SW480 (cell line): ENCODE results near the gene ATG9B.

ENCODE experiments used
- DNase-seq: peaks from one replicate; pipeline ENCODE4 v3.0.0-alpha.2; 2016; ENCODE audit warnings: low spot score

The ATG9B gene

DNA sequence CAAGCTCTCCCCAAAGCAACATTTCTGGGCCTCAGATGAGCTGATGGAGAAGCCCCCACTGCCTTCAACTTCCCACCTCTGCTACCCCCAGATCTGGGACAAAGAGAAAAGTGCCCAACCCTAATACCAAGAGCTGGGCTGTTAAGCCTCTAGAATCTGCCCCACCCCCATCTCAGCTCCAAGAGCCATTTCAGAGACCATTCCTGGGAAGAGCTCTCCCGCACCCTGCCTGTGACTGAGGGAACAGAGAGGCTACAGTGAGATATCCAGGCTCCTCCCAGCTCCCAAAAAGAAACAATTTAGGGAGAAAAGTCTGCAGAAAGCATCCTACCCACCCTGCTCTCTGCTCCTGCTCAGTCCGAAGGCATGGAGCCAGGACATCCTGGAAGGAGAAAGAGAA, 43.6 kb downstream of the ATG9B start:
- no peak for DNase-seq

- no peak for DNase-seq
These were observed 44.4 kb downstream of the ATG9B start for GRCh38 chr7:150979713-150980390.

- DNase-seq: no peak
These were observed 46.0 kb downstream of the ATG9B start, which contains the start of gene KCNH2 for GRCh38 chr7:150978126-150978789. TSS of gene KCNH2 (minus strand) at chr7:150978321. CDS start at chr7:150977913, 408 bp downstream.

DNA sequence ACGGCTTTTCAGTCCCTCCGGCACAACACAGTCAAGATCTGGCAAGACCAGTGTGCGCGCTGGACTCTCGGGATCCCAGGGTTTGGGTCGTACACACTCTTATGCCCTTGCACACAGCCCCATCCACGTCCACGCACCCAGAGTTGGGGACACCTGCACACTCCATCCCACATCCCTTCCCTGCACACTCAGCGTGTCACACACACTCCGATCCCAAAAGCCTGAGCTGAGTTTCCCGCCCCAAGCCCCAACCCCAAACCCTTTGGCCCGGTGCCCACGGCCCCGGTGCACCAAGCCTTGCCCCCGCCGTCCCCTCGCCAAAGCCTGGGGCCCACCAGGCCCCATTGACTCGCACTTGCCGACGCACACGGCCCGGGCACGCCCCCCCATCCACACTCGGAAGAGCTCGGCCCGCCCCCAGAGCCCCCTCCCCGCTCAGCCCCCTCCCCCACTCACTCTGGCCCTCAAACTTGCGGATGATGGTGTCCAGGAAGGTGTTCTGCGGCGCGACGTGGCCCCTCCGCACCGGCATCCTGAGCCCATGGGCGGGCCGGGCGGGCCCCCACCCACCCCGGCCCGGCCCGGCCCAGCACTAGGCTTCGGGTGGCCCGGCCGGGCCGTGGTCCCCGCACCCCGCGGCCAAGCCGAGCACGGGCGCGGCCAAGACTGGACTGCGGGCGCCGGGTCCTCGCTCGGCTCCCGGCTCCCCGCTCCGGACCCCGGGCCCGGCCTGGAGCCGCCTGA, 46.7 kb downstream of the ATG9B start:
- no peak for DNase-seq

- DNase-seq: no peak
These were observed 47.5 kb downstream of the ATG9B start for GRCh38 chr7:150976529-150977381.

DNA sequence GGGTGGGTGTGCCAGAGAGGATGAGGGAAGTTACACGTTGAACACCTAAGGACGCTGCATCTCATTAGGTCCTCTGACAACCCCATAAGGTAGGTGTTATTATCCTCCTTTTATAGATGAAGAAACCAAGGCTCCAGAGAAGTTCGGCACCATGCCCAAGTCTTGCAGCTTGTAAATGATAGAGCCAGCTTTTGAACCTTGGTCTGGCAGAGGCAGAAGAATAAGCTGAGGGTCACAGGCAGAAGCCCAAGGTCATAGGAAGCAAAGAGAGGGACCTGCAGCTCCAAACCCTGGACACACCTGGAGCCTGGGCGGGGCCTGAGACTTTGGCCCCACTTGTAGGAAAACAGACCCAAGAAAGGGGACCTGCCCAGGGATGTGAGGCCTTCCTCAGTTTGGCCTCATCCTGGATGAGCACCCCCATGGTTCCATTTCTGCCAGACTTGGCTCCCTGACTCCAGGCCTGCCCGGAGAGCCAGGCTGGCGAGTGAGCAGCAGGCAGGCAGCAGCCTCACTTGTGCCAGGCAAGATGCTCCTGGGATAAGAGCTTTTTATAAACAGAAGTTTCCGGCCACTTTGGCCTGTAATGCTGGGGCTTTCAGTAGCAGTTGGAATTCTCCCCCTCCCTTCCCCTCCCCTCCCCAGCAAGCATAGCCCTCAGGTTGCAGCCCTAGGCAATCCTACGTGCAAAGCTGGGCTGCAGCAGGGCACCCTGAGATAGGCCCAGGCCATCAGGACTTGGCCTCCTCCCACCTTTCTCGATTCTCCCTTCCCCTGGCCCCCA, 48.6 kb downstream of the ATG9B start:
- no peak for DNase-seq

DNA sequence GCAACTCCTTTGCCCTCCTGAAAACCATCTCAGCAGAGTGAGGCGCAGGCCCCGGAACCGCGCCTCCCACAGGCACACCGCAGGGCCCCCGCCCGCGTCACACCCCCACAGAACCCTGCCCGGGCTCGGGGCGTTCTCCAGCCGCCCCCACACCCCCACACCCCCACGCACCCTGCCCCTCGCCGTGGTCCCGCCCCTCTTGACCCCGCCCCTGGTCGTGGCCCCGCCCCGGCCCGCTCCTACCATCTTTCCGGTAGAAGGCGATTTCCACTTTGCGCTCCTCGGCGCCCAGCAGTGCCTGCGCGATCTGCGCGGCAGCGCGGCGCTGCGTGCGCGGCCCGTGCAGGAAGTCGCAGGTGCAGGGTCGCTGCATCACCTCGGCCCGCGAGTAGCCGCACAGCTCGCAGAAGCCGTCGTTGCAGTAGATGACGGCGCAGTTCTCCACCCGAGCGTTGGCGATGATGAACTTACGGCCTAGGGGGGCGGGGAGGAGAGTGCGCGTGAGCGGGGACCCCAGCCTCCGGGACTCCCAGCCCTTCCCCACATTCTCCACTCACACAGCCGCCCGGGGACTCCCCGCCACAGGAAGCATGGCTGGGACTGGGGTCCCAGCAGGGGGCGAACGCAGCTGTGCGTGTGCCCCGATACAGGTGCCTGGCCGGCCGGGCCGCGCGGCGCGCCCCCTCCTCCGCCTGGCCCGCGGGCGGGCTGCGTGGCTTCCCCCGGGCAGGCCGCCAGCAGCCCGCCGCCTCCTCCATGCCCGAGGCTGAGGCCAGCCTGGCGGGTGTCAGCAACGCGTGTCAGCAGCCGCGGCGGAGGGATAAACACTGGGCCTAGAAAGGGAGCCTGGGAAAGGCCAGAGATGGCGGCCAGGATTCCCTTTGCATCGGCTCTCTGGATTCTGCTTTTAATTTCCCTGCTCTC, 49.6 kb downstream of the ATG9B start:
- peak; percentile 53 for DNase-seq

DNA sequence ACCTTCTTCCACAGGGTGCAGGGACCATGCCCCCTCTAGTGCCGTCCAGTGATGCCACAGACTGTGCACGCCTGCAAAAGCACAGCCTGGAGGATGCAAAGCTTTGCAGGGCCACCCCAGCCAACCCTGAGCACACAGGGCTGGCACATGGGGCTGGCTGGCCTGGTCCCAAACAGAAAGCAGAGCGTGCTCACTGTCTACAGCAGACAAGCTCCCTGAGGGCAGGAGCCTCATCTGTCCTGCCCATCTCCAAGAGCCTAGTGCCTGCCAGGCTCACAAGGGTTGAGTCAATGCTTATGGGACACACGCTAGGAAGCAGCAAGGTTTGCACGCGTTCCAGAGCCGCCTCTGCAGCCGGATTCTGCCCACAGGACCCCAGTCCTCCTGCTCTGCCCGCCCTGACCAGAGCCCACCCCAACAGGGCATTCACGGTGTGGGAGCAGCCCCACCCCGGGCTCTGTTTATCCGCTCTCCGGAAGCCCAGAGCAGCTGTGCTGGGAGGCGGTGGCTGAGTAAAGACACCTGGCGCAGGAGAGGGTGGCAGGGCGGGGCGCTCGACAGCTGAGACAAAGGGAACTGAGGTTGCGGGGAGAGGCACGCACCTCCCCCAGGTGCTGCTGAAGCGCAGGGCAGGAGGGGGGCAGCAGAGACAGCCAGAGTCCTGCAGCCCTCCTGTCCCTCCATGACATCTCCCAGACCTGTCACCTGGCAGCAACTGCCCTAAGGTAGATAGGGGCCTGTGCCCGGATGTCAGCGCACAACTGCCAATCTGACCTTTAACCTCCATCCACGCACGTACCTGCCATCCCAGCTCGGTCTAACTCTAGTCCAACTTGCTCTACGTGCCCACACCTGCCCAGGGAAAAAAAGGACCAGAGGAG, 50.5 kb downstream of the ATG9B start:
- DNase-seq: peak; percentile 74

- no peak for DNase-seq
These were observed 51.6 kb downstream of the ATG9B start for GRCh38 chr7:150972741-150973140.

DNA sequence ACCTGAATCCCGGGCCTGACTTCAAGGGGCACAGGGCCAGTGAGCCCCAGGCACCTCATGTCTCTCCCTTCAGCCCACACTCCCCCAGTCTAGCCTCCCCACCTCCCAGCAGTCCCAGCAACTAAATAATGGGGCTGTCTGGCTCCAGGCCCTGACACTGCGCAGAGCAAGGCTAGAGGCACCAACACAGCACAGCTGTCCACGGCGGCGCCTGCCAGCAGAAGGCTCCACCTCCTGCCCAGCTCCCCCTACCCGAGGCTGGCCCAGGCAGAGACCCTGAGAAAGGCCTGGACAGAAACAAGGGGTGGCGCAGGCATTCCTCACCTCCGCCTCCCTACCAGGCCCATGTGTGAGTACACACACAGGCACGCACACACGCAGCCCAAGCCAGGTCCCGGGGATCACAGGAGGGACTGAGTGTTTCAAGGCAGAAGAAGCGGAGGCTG, 52.2 kb downstream of the ATG9B start:
- DNase-seq: no peak

GRCh38 chr7:150971242-150972022, 52.9 kb downstream of the ATG9B start:
- no peak for DNase-seq

DNA sequence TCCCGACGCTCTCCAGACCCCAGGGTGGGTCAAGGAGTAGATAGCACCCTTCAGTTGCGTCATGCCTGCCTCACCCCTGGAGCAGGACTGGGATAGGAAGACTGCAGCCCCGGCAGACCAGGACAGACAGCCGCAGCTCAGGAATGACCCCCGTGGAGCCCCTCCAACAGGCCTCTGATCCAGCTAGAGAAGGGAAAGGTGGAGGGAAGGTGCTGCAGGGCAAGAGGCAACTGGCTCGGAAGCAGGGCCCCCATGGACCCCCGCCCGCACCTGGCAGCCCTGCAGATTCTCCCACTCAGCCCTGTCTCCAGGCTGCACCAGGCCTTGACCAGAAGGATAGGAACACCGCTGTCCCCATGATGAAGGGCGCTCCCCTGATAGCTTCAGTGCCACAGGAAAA, 53.9 kb downstream of the ATG9B start:
- DNase-seq: no peak

DNA sequence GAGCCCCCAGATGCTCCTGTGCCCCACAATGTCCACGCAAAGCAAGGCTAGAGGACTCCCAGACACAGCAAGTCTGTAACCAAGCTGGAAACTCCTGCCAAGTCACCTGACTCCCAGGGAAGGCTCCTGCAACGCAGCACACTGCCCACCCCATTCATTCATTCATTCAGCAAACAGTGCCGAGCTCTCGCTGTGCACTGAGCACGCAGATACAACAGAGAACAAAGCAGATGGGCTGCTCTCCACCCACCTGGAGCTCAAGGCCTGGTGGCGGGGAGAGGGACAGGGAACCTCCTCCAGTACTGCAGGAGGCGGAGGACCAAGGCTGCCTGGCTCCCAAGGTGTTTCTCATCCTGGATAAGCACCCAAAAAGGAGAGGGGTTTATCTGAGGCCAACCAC, 54.8 kb downstream of the ATG9B start:
- DNase-seq: no peak

- DNase-seq: peak; percentile 63
These were observed 55.4 kb downstream of the ATG9B start for GRCh38 chr7:150968734-150969372.

DNA sequence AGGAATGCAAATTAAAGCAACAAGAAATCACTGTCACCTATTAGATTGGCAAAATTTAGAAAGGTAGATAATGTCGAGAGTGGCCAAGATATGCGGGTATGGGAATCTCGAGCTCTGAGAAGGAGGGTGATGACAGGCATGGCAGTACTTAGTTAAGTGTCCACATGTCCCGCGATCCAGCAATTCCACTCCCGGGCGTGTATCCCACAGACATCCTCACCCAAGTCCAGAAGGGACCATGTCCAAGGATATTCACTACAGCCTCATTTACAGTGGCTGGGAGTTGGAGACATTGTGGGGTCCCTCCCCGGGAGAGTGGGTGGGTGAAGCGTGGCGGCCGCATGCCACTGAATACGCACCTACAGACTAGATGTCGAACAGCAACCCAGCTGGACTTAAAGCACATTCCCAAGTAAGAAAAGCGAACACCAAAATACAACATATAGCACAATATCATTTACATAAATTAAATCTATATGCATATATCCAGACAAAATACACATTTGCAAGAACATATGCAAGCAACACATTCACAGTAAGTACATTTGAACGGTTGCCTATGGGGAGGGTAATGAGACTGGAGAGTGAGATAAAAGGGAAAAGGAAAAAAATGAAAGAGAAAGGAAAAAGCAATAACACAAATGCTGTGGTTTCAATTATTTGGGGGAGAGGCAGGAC, 56.1 kb downstream of the ATG9B start:
- no peak for DNase-seq

DNA sequence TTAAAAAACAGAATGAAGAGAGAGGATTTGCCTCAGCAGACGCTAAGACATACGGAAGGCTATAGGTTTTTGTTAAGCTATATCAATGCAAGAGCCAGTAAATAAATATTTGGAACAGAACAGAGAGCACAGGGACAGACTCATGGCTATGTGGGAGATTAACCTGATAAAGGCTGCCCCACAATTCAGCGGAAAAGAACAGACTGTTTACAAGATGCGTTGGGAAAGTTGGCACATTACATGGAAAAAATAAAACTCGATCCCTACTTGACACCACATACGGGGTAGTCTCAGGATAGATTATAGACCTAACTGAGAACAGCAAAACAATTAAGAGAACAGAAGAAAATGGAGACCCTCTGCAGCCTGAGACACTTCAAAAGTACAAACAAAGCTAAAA, 56.9 kb downstream of the ATG9B start:
- DNase-seq: no peak

DNA sequence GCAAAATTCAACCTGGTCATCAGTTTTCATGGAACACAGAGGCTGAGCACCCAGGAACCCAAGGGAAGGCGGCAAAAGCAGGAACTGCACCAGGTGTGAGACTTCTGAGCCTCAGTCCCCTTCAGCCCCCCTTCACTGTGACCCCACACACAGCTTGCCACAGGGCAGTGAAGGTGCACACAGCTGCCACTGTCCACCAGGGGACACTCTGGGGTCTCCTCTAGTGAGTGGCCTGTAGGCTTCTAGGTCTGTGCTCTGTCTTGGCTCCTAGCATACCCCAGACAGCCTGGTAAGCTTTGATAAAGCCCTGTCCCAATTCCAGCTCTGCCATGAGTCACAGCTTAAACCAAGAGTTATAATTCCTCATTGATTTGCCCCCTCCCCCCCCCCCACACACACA, 58.3 kb downstream of the ATG9B start:
- DNase-seq: no peak
